NOMO-1 (cell line): ENCODE results near the gene SRCIN1.

Source experiments
- DNase-seq, 2 experiments: peaks; one replicate each; lab custom pipeline; 2025; ENCODE audit not compliant: unreplicated experiment in 2 of 2; lab: John Stamatoyannopoulos, UW

Gene SRCIN1

GRCh38 chr17:38566666-38567031 is 39.1 kb downstream of the SRCIN1 start:
- DNase-seq, result no peak

DNA sequence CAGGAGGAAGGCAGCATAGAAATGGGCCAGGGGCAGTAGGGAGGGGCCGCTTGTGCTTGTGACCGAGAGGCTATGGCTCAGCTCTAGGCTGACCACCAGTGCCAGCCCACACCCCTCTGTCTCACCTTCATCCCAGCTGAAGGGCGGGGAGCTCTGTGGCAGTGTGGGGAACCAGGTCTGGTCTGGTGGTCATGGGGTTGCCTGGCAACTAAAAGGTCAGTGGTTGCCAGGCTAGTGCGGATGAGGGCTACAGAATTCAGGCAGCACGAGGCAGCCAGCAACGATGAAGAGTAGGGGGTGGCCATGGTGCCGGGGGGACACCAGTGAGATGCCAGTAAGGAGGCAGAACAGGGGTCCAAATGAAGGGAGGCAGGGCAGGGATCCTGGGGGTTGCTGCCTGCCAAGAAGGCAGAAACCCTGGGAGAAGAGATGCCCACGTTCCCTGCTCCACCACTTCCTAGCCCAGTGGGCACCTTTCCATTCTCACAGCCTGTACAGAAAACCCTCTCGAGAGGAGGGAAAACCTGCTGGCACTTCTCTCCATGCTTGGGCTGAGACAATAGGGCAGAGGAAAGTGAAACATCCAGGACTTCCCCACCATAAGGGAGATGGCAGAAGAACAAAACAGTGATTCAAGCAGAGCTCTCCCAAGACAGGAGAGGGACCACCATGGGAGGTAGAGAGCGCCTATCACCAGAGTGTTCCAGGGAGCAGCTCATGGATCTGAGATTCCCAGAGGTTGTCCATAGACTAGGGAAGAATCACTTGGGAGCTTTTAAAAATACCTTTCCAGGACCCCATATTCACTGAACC is 39.7 kb downstream of the SRCIN1 start:
- DNase-seq, result no peak

GRCh38 chr17:38564869-38565268 is 40.9 kb downstream of the SRCIN1 start:
- no peak for DNase-seq

DNA sequence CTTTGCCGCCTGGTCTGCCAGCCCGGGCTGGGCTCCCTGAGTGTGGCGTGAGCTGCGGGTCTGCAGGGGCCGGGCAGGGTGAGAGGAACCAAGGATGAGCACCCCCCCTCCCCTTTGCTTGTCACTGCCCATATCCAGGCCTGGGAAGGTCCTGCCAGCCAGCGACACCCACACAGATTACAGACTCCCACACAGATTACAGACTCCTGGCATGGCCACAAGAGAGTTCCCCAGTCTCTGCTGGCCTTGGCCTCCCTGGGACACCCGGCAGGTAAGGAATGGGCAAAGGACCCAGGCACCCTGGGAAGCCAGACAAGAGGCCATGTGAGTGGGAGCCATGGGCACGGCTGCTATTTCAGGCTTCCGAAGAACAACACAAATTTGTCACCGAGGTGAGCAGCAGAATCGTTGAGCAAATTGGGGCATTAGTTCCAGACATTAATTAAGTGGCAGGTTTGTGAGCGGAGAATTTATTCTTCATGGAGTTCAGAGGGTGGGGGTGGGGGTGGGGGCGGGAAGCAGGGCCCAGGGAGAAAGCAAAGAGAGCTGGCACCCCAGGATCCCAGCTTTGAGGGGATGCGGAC is 41.4 kb downstream of the SRCIN1 start:
- DNase-seq, result no peak

DNA sequence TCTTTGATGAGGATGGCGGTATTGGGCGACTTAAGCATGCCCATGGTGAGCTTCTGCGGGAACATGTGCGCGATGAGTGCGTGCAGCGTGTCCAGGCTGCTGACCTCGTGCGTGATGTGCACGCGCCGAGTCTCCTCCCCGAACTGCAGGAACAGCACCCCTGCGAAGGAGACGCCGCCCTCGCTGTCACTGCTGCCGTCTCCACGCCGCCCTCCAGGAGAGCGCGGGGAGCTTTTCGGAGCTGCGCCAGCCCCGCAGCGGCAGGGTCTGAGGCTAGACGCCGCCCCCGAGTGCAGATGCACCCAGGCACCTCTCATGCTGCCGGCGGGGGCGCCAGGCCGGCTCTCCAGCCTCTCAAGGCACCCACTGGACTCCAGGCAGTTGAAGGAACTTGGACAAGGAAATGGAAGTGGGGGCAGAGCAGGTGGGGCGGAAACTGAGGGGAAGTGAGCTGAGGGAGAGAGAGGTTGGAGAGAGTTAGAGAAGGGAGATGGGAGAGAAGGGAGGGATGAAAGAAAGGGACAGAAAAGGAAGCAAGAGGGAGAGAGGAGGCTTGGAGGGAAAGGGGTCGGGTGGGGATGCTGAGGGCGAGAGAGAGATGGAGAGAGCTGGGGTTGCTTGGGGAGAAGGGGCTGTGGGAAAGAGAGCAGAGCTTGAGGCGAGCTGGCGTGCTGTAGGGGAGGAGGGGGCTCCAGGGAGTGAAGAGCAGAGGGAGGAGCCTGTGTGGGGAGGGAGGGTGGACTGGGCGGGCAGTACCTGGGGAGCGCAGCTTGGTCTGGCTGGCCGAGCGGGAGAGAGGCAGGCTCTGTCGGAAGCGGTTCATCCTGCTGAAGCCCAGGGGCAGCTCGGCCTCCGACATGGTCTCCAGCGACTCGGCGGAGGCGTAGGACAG is 42.1 kb downstream of the SRCIN1 start:
- DNase-seq, result no peak

DNA sequence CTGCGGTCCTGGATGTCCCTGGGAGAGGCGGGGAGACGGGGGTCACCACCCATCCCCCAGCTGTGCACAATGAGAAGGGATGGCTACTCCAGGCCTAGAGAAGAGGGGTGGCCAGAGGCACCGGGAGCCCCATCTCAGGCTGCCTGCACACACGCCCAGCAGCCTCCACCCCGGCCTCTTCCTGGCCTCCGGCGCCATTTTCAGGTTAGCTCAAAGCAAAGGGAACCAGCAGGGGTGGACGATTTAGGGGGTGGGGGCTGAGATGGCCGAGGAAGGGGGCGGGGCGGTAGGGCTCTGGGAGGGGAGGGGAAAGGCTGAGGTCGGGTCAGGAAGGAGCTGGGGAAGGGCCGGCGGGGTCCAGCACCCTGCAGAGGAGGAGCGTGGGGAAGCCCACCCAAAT is 42.8 kb downstream of the SRCIN1 start:
- no peak for DNase-seq

GRCh38 chr17:38562215-38562569 is 43.6 kb downstream of the SRCIN1 start:
- no peak for DNase-seq

DNA sequence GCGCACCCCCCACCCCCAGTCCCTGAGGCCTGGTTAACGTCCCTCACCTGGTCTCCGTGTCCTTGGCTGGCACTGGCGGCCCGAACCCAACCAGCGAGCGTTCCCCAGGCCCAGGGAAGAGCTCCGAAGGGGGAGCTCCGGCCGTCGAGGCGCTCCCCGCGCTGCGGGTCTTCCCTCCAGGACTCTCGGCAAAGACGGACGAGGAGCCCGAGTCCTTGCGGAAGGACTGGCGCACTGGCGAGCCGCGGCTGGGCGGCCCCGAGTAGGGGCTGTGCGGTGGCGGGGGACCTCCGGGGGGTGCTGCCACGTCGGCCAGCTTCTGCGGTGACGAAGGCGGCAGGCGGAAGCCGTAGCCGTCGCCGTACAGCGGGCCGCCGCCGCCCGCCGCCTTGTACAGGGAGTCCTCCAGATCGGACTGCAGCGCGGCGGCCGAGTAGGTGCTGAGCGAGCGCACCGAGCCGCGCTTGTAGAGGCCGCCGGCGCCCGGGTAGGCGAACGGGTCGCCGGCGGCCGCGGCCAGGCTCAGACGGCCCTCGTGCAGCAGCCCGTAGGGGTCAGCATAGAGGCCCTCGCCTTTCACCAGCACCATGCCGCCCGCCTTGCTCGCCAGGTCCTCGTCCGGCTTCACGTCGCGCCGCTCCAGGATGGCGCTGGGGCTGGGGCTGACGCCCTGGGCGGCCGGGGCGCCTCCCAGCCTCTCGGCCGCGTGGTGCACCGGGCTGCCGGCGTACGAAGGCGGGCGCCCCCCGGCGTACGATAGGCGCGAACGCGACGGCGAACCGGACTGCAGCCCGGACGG is 44.1 kb downstream of the SRCIN1 start:
- DNase-seq, result no peak

- no peak for DNase-seq
Measured at GRCh38 chr17:38560503-38561318, 45.0 kb downstream of the SRCIN1 start.

DNA sequence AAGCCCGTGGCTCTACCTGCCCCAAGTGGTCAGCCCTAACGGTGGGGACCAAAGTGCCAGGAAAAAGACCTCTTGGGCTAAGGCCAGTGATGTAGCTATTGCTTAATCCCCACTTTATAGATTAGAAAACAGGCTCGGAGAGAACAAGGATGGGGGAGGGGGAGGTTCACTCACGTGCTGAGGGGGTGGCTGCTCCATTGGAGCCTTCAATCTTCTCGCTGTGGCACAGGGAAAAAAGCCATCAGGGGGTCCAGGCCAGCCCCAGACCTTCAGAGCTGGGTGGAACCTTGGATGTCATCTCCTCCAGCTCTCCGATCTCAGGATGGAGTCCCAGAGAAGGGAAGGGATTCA is 45.9 kb downstream of the SRCIN1 start:
- no peak for DNase-seq

DNA sequence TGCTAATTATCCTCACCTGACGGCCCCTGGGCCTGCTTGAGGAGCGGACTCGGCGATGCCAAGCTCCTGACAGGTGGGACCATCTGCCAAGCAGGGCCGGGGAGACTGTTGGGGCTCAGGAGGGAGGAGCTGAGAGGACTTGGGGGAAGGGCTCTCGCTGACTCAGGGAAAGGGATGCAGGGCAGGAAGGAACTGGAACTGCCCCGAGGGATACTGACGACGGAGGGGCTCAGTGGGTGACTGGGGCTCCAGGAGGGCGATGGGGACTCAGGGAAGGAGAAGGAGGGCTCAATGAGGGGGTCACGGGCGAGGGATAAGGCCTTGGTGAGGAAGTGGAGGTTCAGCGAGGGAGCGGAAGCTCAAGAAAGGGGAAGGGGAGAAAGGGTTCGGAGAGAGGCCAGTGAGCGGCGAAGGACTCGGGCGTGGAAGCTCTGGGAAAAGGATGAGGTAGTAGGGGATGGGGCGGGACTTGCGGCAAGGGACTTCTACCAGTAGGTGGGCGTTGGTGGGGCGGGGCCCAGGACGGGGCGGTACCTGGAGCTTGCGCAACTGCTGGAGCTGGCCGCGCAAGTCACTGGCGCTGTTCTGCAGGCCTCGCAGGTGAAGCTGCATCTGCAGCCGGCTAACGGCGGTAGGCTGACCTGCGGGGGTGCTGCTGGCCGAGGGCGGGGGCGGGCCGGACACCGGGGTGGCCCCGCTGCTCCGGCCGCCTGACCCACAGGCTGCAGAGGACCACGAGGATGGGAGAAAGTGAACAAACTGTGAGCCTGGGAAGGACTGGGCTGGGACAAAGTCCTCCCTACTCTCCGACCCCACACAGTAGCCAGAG is 46.5 kb downstream of the SRCIN1 start:
- DNase-seq, result peak; percentile 71 to 88

- peak in 1 of 2 experiments; percentile 21 for DNase-seq
Measured at GRCh38 chr17:38558728-38559050, 47.1 kb downstream of the SRCIN1 start.

GRCh38 chr17:38557836-38558727 is 47.7 kb downstream of the SRCIN1 start:
- DNase-seq, result peak; percentile 90 to 91

GRCh38 chr17:38557396-38557795 is 48.4 kb downstream of the SRCIN1 start:
- no peak for DNase-seq

GRCh38 chr17:38556239-38556638 is 49.5 kb downstream of the SRCIN1 start:
- DNase-seq, result peak; percentile 48 to 80

GRCh38 chr17:38554430-38555350 is 51.1 kb downstream of the SRCIN1 start:
- no peak for DNase-seq

GRCh38 chr17:38552343-38552742 is 53.4 kb downstream of the SRCIN1 start:
- no peak for DNase-seq
